Activated CD8-positive, alpha-beta memory T cell treated with anti-CD3 and anti-CD28 coated beads, Interleukin-2, amount 50 U/mL, for 4 hours (primary cell): Measurements from ENCODE around the gene RACGAP1.

Experiments used
- DNase-seq: peaks from one replicate; pipeline ENCODE4 v3.0.0-alpha.2; 2020

The RACGAP1 gene

GRCh38 chr12:50025187-50026059, at the start of gene RACGAP1:
RACGAP1 (minus strand) TSS chr12:50025494; CDS start chr12:50016715, 8,779 bp downstream.
- peak; percentile 93 for DNase-seq

GRCh38 chr12:50073712-50074111, 48.4 kb upstream of the RACGAP1 start:
- DNase-seq, result no peak

GRCh38 chr12:50073206-50073605, 47.9 kb upstream of the RACGAP1 start:
- DNase-seq, result no peak

GRCh38 chr12:50072198-50072907, 47.1 kb upstream of the RACGAP1 start:
- no peak for DNase-seq

GRCh38 chr12:50070314-50071060, 45.2 kb upstream of the RACGAP1 start:
- DNase-seq, result peak; percentile 66

GRCh38 chr12:50069539-50069938, 44.2 kb upstream of the RACGAP1 start:
- DNase-seq, result no peak

- DNase-seq, result no peak
Measured at GRCh38 chr12:50069069-50069468, 43.8 kb upstream of the RACGAP1 start.

- no peak for DNase-seq
Measured at GRCh38 chr12:50066402-50066801, 41.1 kb upstream of the RACGAP1 start.

GRCh38 chr12:50065726-50066310, 40.5 kb upstream of the RACGAP1 start:
- no peak for DNase-seq

- DNase-seq, result no peak
Measured at GRCh38 chr12:50062728-50063460, 37.6 kb upstream of the RACGAP1 start.

- no peak for DNase-seq
Measured at GRCh38 chr12:50061946-50062686, 36.8 kb upstream of the RACGAP1 start.

- DNase-seq, result no peak
Measured at GRCh38 chr12:50061171-50061570, 35.9 kb upstream of the RACGAP1 start.

- DNase-seq, result no peak
Measured at GRCh38 chr12:50060120-50060468, 34.8 kb upstream of the RACGAP1 start.

- peak; percentile 77 for DNase-seq
Measured at GRCh38 chr12:50059440-50060119, 34.3 kb upstream of the RACGAP1 start.

GRCh38 chr12:50058743-50059312, 33.5 kb upstream of the RACGAP1 start:
- no peak for DNase-seq

- DNase-seq, result peak; percentile 30
Measured at GRCh38 chr12:50057896-50058670, 32.8 kb upstream of the RACGAP1 start.

- DNase-seq, result peak; percentile 58
Measured at GRCh38 chr12:50057000-50057841, 31.9 kb upstream of the RACGAP1 start, which contains the start of gene ASIC1. ASIC1 (plus strand) TSS chr12:50057596; CDS start chr12:50058767, 1,171 bp downstream.

- no peak for DNase-seq
Measured at GRCh38 chr12:50056639-50056976, 31.3 kb upstream of the RACGAP1 start.
